GM12872 (cell line): ENCODE data around the gene INSC.

Experiments used
- CTCF ChIP-seq: IDR thresholded peaks from 3 replicates; pipeline ENCODE4 v1.5.1; 2011; ENCODE audit warnings: low read depth, mild to moderate bottlenecking, low read length, moderate library complexity; ENCODE audit not compliant: insufficient read depth

Gene INSC

GRCh38 chr11:15143855-15144254 is 29.1 kb downstream of the INSC start:
- no peak for TF ChIP-seq CTCF

- TF ChIP-seq CTCF, result no peak
These were observed 29.6 kb downstream of the INSC start for GRCh38 chr11:15144347-15144746.

GRCh38 chr11:15145151-15145550 is 30.4 kb downstream of the INSC start:
- no peak for TF ChIP-seq CTCF

- TF ChIP-seq CTCF, result no peak
These were observed 30.9 kb downstream of the INSC start for GRCh38 chr11:15145615-15146014.

GRCh38 chr11:15146271-15147003 is 31.7 kb downstream of the INSC start:
- TF ChIP-seq CTCF, result no peak

- TF ChIP-seq CTCF, result no peak
These were observed 33.4 kb downstream of the INSC start for GRCh38 chr11:15148169-15148568.

GRCh38 chr11:15149050-15149449 is 34.3 kb downstream of the INSC start:
- TF ChIP-seq CTCF, result no peak

GRCh38 chr11:15150507-15150906 is 35.8 kb downstream of the INSC start:
- no peak for TF ChIP-seq CTCF
